ENCODE measurements around the gene SORCS2. TPM values are rescaled to one million over a fixed set of nuclear protein-coding genes. Genes with fewer than 3 reads are reported as not detected.

SORCS2 gene
- total RNA-seq, 1 donor from 2014 or later = 5.2 TPM

GRCh38 chr4:7268941-7269340, 76.6 kb downstream of the SORCS2 start:
- TF ChIP-seq, protein P1, sequence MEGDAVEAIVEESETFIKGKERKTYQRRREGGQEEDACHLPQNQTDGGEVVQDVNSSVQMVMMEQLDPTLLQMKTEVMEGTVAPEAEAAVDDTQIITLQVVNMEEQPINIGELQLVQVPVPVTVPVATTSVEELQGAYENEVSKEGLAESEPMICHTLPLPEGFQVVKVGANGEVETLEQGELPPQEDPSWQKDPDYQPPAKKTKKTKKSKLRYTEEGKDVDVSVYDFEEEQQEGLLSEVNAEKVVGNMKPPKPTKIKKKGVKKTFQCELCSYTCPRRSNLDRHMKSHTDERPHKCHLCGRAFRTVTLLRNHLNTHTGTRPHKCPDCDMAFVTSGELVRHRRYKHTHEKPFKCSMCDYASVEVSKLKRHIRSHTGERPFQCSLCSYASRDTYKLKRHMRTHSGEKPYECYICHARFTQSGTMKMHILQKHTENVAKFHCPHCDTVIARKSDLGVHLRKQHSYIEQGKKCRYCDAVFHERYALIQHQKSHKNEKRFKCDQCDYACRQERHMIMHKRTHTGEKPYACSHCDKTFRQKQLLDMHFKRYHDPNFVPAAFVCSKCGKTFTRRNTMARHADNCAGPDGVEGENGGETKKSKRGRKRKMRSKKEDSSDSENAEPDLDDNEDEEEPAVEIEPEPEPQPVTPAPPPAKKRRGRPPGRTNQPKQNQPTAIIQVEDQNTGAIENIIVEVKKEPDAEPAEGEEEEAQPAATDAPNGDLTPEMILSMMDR (IDR thresholded peaks at IDR 0.05) = no peak
- no peak for TF ChIP-seq EZH2 (IDR thresholded peaks at IDR 0.05)
- no peak for TF ChIP-seq EZH2phosphoT487 (IDR thresholded peaks at IDR 0.05)
- H3K36me3 Mint-ChIP-seq = peaks cover 1% of the 10 kb centered on the region
- no peak overlapping the region for H3K27ac Mint-ChIP-seq
- no peak overlapping the region for H3K4me3 Mint-ChIP-seq
- H3K9ac ChIP-seq = no peak overlapping the region
- no peak overlapping the region for H3K27ac ChIP-seq
- H3K36me3 ChIP-seq = no peaks in the 10 kb centered on the region
- H3K4me1 ChIP-seq = peaks cover 5% of the 10 kb centered on the region
- no peak overlapping the region for H3K4me3 ChIP-seq
- peaks cover 8% of the 10 kb centered on the region for H3K9me3 Mint-ChIP-seq
- no peaks in the 10 kb centered on the region for H3K79me2 ChIP-seq (ENCODE audit: low read depth)
- H3K4me1 Mint-ChIP-seq = peaks cover 31% of the 10 kb centered on the region
- H3K27me3 Mint-ChIP-seq (ENCODE audit: insufficient read depth, low read depth) = peaks cover 10% of the 10 kb centered on the region
- no peaks in the 10 kb centered on the region for H3F3A ChIP-seq (ENCODE audit: low read depth)
- no peak for DNase-seq (ENCODE audit: low spot score)
- H3K4me2 ChIP-seq = no peak overlapping the region
- no peaks in the 10 kb centered on the region for H3K9me3 ChIP-seq (ENCODE audit: low read depth)
- no peaks in the 10 kb centered on the region for H4K20me1 ChIP-seq (ENCODE audit: low read depth)
- H3K27me3 ChIP-seq = no peaks in the 10 kb centered on the region
- H2AFZ ChIP-seq (replicated peaks) = no peak overlapping the region

DNA sequence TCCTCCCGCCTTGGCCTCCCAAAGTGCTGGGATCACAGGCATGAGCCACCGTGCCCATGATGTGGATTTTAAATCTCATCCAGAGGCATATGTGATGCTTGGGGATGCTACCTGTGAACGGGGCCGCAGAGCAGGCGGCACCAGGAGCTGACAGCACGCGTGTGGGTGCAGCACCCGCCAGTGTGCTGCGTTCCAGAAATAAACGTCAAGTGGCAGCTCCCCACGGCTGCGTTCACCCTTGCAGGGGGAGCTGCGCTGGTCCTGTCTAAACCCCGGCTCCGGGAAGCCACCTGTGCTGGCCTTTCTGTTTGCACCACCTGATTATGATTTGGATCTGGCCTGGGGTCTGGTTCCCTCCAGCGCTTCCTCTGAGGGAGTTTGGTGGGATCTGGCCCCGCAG, 77.8 kb downstream of the SORCS2 start:
- H4K20me1 ChIP-seq (ENCODE audit: low read depth) = no peaks in the 10 kb centered on the region
- no peaks in the 10 kb centered on the region for H3K27me3 ChIP-seq
- H3K27ac ChIP-seq = no peak overlapping the region
- no peak overlapping the region for H3K4me3 ChIP-seq
- Mint-ChIP-seq H3K4me1 (peaks cover 31% of the 10 kb centered on the region), H3K27me3 (ENCODE audit: insufficient read depth, low read depth) (peaks cover 10% of the 10 kb centered on the region), H3K9me3 (peaks cover 8% of the 10 kb centered on the region), H3K4me3 (no peak overlapping the region), H3K27ac (no peak overlapping the region), H3K36me3 (peaks cover 3% of the 10 kb centered on the region)
- no peaks in the 10 kb centered on the region for H3F3A ChIP-seq (ENCODE audit: low read depth)
- H3K9me3 ChIP-seq (ENCODE audit: low read depth) = no peaks in the 10 kb centered on the region
- peaks cover 5% of the 10 kb centered on the region for H3K4me1 ChIP-seq
- no peak for DNase-seq (ENCODE audit: low spot score)
- H3K4me2 ChIP-seq = no peak overlapping the region
- H3K36me3 ChIP-seq = no peaks in the 10 kb centered on the region
- no peak overlapping the region for H2AFZ ChIP-seq (replicated peaks)
- no peaks in the 10 kb centered on the region for H3K79me2 ChIP-seq (ENCODE audit: low read depth)
- no peak for TF ChIP-seq EZH2phosphoT487 (IDR thresholded peaks at IDR 0.05)
- TF ChIP-seq, protein P1 (IDR thresholded peaks at IDR 0.05) = no peak
- no peak for TF ChIP-seq EZH2 (IDR thresholded peaks at IDR 0.05)
- H3K9ac ChIP-seq = no peak overlapping the region

GRCh38 chr4:7272404-7272803, 80.1 kb downstream of the SORCS2 start:
- no peaks in the 10 kb centered on the region for H3K27me3 ChIP-seq
- no peak overlapping the region for H3K4me2 ChIP-seq
- H3K36me3 ChIP-seq = no peaks in the 10 kb centered on the region
- H2AFZ ChIP-seq (replicated peaks) = no peak overlapping the region
- H3K9ac ChIP-seq = no peak overlapping the region
- Mint-ChIP-seq H3K4me3 (no peak overlapping the region), H3K27ac (no peak overlapping the region), H3K36me3 (peaks cover 3% of the 10 kb centered on the region), H3K4me1 (peaks cover 32% of the 10 kb centered on the region), H3K27me3 (ENCODE audit: insufficient read depth, low read depth) (peaks cover 10% of the 10 kb centered on the region), H3K9me3 (peaks cover 8% of the 10 kb centered on the region)
- no peaks in the 10 kb centered on the region for H3F3A ChIP-seq (ENCODE audit: low read depth)
- no peak overlapping the region for H3K27ac ChIP-seq
- no peak overlapping the region for H3K4me3 ChIP-seq
- H3K9me3 ChIP-seq (ENCODE audit: low read depth) = no peaks in the 10 kb centered on the region
- no peaks in the 10 kb centered on the region for H3K79me2 ChIP-seq (ENCODE audit: low read depth)
- peaks cover 5% of the 10 kb centered on the region for H3K4me1 ChIP-seq
- no peak for TF ChIP-seq EZH2phosphoT487 (IDR thresholded peaks at IDR 0.05)
- no peak for TF ChIP-seq EZH2 (IDR thresholded peaks at IDR 0.05)
- TF ChIP-seq, protein P1 (IDR thresholded peaks at IDR 0.05) = no peak
- H4K20me1 ChIP-seq (ENCODE audit: low read depth) = peaks cover 10% of the 10 kb centered on the region
- no peak for DNase-seq (ENCODE audit: low spot score)

Measured in neural progenitor cell (in vitro differentiated cells).